GM19025 (cell line): ENCODE measurements around the gene CFAP299.
"Not testable (repeated sequence)": the region's sequence is repeated elsewhere in the genome, so short reads cannot be mapped to it uniquely, and the experiment has no call there.

Experiments
- ATAC-seq: cut with Tn5 transposase; IDR thresholded peaks from one replicate; pipeline ENCODE4 v1.9.1; 2021; ENCODE audit warnings: mild to moderate bottlenecking, low read depth, moderate library complexity; ENCODE audit not compliant: unreplicated experiment

Gene CFAP299

GRCh38 chr4:80324171-80324570, 11.4 kb upstream of the CFAP299 start:
- ATAC-seq = no peak

GRCh38 chr4:80331693-80332092, 3.8 kb upstream of the CFAP299 start:
- ATAC-seq = no peak

DNA sequence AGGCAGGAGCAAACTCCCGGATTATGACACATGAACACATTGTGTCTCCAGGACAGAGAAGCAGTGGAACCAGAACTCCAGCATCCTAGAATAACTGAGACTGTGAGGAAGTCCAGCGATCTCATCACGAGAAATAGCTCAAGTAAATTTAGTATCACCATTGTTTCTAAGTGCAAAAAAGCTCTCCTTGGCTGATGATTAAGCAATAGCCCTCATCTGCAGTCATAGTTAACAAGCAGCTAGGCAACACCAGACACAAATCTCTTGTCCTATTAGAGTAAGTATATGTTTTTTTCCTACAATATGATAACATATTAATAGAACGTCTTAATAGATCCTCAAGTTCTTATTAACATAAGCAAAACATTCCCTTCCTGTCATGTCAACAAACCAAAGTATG, 2.4 kb upstream of the CFAP299 start:
- ATAC-seq = no peak

DNA sequence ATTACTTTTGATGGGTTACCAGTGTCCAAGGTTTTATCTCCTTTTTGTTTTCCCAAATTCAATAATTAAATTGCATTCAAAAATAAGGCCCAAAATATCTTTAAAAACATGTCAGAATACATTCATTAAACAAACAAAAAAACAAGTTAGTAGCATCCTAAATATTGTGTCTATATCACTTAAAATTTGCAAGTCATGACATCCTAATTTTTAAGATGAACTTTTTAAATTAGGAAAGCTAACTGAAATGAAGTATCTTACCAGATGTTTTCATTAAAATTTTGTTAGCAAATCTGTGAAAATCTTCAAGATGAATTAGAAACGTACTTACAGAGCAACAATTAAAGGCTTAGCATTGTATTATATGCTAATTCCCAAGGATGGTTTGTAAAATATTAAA, 962 bp upstream of the CFAP299 start:
- no peak for ATAC-seq

DNA sequence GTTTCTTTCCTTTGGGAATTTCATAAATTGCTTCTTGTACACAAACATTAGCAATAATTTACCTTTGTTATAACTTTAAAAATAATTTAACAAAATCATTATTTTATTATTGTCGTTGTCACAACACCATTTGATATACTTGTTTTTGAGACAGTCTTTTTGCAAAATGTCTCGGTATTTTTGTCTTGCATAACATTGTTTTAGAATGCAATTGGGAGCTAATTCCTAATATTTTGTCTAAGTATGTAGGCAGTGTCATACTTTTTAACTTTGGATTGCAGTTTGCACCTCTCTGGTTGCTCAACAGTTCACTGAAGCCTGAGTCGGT, 340 bp upstream of the CFAP299 start:
- no peak for ATAC-seq

DNA sequence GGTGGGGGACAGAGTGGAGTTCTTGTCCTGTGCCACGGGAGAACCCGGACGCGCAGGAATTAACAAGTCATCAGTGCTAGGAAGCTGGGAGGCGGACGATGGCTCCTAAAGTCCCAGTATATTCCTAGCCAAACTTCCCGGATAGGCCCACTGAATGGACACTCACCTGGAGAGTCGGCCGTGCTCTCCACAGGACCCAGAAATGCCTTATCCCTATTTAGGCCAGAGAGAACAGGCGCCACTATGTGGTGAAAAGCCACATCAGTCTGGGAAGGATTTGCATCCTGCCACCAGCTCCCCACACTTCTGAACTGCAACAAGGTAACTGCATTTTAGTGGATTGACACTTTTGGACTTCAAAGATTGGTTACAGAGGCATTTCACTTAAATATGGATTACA, 1.1 kb downstream of the CFAP299 start:
- ATAC-seq = no peak

DNA sequence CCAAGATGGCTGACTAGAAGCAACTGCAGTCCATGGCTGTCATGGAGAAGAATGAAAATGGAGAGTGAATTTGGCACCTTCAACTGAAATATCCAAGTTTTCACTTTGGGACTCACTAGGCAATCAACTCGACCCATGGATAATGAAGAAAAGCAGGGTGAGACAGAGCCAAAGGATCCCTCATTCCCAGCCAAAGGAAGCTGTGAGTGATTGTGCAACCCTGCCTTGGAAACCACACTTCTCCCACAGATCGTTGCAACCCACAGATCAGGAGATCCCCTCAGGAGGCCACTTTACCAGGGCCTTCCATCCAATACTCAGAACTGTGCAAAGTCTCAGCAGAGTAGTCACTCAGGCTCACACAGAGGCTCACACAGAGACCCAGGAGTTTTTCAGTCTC, 4.5 kb downstream of the CFAP299 start:
- ATAC-seq = no peak

DNA sequence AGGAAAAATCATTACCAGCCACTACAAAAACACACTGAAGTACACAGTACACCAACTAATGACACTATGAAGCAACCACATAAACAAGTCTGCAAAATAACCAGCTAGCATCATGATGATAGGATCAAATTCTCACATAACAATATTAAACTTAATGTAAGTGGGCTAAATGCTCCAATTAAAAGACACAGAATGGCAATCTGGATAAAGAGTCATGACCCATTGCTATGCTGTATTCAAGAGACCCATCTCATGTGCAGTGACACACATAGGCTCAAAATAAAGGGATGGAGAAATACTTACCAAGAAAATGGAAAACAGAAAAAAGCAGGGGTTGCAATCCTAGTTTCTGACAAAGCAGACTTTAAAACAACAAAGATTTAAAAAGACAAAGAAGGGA, 7.2 kb downstream of the CFAP299 start:
- not testable (repeated sequence) for ATAC-seq

- no peak for ATAC-seq
Observed at GRCh38 chr4:80343887-80344286, 8.4 kb downstream of the CFAP299 start.

DNA sequence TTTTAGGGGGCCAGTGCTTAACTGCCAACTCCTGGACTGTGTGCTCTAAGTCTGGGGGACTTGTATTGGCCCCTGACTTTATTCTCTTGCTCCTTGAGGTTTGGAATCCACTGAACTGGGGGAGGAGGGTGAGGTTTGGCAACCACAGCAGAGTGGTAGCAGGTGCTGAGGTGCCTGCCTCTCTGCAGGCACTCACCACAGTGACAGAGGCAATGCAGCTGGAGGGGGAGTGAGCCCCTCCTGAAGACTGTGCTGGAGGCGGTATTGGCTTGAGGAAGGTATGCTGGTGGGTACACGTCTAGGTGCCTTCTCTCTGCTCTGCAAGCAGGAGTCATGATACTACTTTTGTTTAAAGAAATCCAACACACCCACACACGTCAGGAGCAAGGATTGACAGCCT, 24.6 kb downstream of the CFAP299 start:
- no peak for ATAC-seq

DNA sequence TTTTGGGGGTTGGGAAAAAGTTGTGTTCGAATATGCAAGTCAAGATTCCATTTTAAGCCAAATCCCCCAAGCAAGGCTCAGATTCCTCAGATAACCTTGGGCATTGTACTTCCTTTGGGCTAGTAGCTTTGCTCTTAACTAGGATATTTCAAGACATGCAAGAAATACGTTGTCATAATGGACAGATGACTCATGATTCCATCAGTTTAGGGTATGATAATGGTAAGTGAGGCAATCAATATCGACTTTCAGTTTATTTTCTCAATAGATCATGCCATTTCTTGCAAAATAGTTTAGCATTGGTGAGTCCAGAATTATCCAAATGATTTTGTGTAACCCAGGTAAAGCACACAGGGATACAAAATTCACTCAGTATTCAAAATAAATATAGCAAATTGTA, 25.4 kb downstream of the CFAP299 start:
- no peak for ATAC-seq

GRCh38 chr4:80361329-80361900, 25.9 kb downstream of the CFAP299 start:
- no peak for ATAC-seq

GRCh38 chr4:80362578-80363181, 27.1 kb downstream of the CFAP299 start:
- ATAC-seq = no peak

DNA sequence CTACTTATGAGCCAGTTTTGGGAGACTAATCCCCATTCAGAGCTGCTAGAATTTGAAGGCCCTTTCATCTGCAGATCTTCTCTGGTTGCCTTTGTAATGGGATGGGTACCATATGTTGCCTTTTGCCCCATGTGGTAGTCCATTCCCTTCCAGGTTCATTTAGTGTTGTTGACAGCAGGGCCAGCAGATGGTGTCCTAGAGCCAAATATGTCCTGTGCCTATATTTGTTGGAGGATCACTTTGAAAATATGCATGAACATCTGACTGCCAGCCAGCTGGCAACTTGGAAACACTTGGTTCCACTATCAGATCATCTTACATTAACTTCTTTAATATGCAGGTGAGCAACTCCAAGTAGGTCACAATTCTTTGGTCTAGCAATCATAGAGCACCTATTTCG, 30.4 kb downstream of the CFAP299 start:
- peak; percentile 61 for ATAC-seq

DNA sequence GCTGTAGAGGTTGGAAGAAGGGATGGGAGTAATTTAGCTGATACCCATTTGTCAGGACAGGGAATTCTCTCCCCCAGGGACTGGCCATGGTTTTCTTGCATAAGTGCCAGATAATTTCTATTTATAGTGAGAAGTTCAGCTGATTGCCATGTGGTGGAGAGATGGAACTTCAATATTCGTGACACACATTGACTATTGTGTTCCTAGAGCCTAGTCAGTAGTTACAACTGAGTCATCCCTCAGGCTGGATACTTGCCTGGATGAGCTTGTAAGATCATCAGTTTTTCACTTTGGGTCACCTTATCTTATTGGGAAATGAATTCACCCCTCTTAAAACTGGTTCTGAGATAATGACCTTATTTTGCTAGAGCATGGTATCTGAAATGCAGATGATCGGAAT, 32.2 kb downstream of the CFAP299 start:
- no peak for ATAC-seq

DNA sequence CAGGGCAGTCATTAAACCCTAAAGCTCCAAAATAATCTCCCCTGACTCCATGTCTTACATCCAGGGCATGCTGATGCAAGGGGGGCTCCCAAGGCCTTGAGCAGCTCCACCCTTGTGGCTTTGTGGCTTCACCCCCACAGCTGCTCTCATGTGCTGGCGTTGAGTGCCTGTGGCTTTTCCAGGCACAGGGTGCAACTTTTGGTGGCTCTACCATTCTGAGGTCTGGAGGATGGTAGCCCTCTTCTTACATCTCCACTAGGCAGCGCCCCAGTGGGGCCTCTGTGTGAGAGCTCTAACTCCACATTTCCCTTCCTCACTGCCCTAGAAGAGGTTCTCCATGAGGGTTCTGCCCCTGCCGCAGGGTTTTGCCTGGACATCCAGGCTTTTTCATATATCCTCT, 35.1 kb downstream of the CFAP299 start:
- no peak for ATAC-seq

GRCh38 chr4:80371046-80371445, 35.5 kb downstream of the CFAP299 start:
- no peak for ATAC-seq

DNA sequence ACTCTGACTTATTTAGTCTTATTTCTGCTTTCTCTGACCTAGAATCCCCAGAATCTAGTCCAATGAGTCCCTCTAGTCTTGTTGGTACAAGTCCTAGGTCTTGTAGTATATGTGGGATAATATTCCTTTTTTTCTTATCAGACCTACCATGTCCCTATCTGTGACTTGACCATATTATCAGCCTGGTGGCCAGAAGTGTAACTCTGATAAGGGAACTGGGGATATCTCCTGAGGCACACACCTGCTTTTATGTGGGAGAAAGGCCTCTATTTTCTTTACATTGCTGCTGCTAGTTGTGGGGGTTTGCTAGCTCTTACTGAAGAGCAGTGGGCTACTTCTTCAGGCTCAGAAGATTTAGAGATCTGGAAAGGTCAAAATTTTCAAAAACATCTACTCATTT, 38.6 kb downstream of the CFAP299 start:
- ATAC-seq = no peak

DNA sequence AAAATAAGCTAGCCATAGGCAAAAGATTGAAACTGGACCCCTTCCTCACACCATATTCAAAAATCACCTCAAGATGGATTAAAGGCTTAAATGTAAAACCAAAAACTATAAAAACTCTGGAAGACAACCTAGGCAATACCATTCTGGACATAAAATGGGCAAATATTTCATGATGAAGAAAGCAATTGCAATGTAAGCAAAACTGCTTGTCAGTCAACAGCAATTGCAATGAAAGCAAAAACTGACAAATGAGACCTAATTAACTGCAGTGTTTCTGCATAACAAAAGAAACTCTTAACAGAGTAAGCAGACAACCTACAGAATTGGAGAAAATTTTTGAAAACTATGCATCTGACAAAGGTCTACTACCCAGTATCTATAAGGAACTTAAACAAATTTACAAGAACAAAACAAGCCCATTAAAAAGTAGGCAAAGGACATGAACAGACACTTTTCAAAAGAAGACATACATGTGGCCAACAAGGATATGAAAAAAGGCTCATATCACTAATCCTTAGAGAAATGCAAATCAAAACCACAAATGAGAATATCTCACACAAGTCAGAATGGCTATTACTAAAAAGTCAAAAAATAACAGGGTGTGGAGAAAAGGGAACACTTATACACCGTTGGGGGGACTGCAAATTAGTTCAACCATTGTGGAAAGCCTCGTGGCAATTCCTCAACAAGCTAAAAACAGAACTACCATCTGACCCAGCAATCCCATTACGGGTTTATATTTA, 46.7 kb downstream of the CFAP299 start:
- ATAC-seq = no peak

DNA sequence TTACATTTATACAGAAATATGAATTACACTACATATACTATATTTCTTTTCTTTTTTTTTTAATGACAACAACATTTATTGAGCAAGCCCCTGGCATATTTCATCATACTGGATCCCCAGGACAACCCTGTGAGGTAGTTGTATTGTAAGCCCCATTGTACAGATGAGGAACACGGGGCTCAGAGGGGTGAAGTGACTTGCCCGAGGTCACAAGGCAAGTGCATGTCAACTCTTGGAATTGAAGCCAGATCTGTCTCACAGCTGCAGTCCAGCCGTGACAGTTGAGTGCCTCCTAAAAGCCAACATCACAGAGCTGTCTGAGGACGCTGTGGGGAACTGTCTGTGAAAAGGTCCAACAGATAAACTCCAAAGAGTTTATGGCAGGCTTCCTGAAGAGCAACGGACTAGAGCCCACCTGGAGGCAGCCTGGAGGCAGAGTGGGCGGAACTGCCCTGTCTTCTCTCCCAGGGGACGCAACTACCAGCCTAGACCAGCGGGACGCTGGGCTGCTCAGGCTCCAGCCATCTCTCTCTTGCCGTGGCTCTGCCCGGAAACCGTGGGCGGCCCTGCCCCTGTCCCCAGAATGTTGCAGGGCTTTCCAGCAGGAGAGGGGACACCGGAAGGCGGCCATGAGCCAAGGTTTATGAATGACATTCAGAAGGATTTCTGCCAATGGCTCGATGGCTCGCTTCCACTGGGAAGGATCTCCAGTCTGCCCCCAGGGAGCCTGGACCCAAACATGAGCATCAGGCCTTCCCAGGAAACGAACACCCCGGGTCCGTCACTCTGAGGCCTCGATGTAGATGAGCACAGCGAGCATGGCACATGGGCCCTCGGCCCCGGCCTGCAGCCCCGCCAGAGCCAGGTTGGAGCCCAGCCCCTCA, 50.1 kb downstream of the CFAP299 start:
- no peak for ATAC-seq

GRCh38 chr4:80386281-80386886, 50.9 kb downstream of the CFAP299 start:
- no peak for ATAC-seq
